Keratinocyte (primary cell): ENCODE data around the gene OPN5. TPM values are rescaled to one million over a fixed set of nuclear protein-coding genes. Genes with fewer than 3 reads are reported as not detected.

ENCODE experiments used
- DNase-seq: peaks from one replicate; pipeline ENCODE4 v3.0.0-alpha.2; 2011; ENCODE audit warnings: low read depth, missing footprints, low spot score
- FAIRE-seq: peaks from 2 replicates; lab custom pipeline; 2011; peaks lifted over from hg19 to GRCh38; lab: Jason Lieb, UNC
- H2AFZ ChIP-seq: 2 replicates; pipeline ENCODE4 v1.6.0; 2012; ENCODE audit warnings: low read length, control low read depth, inconsistent platforms; ENCODE audit not compliant: control insufficient read depth
- H3K27ac ChIP-seq: 2 replicates; pipeline ENCODE4 v1.5.1; 2011; ENCODE audit warnings: low read length; ENCODE audit not compliant: control insufficient read depth, insufficient read depth
- H3K27me3 ChIP-seq: 3 replicates; pipeline ENCODE4 v1.6.0; 2011; ENCODE audit warnings: low read length; ENCODE audit not compliant: control insufficient read depth, insufficient read depth; ENCODE audit errors: extremely low read depth
- H3K36me3 ChIP-seq, 2 experiments: 2 replicates in 1 of 2; 3 replicates in 1 of 2; pipeline ENCODE4 v1.5.1; 2011; ENCODE audit warnings: low read length in 2 of 2, mild to moderate bottlenecking in 1 of 2; ENCODE audit not compliant: control insufficient read depth in 2 of 2, insufficient read depth in 2 of 2; ENCODE audit errors: extremely low read depth in 1 of 2
- H3K4me1 ChIP-seq: 3 replicates; pipeline ENCODE4 v1.5.1; 2011; ENCODE audit warnings: low read length; ENCODE audit not compliant: control insufficient read depth, insufficient read depth; ENCODE audit errors: extremely low read depth
- H3K4me2 ChIP-seq: 3 replicates; pipeline ENCODE4 v1.6.0; 2011; ENCODE audit warnings: low read depth, low read length; ENCODE audit not compliant: control insufficient read depth, insufficient read depth; ENCODE audit errors: extremely low read depth
- H3K4me3 ChIP-seq, 3 experiments: fragments of 200-600 bp in 1 of 3; sonication (generic) in 1 of 3; 2 replicates in 2 of 3; 3 replicates in 1 of 3; pipeline ENCODE4 v1.5.1; 2011 to 2016; ENCODE audit warnings: low read length in 3 of 3, mild to moderate bottlenecking in 3 of 3, control low read depth in 2 of 3, inconsistent platforms in 1 of 3, low read depth in 1 of 3, mixed read lengths in 1 of 3, mixed run types in 1 of 3, moderate library complexity in 1 of 3; ENCODE audit not compliant: control insufficient read depth in 2 of 3, insufficient read depth in 2 of 3; ENCODE audit errors: extremely low read depth in 1 of 3
- H3K79me2 ChIP-seq: 2 replicates; pipeline ENCODE4 v1.6.0; 2012; ENCODE audit warnings: low read length; ENCODE audit not compliant: control insufficient read depth, insufficient read depth
- H3K9ac ChIP-seq: 3 replicates; pipeline ENCODE4 v1.6.0; 2011; ENCODE audit warnings: low read length; ENCODE audit not compliant: control insufficient read depth, insufficient read depth; ENCODE audit errors: extremely low read depth
- H3K9me1 ChIP-seq: 3 replicates; pipeline ENCODE4 v1.6.0; 2011; ENCODE audit warnings: low read length; ENCODE audit not compliant: control insufficient read depth, insufficient read depth; ENCODE audit errors: extremely low read depth
- H3K9me3 ChIP-seq: 2 replicates; pipeline ENCODE4 v1.5.1; 2012; ENCODE audit warnings: low read depth, low read length; ENCODE audit not compliant: control insufficient read depth
- H4K20me1 ChIP-seq: 3 replicates; pipeline ENCODE4 v1.6.0; 2011; ENCODE audit warnings: low read length; ENCODE audit not compliant: control insufficient read depth, insufficient read depth; ENCODE audit errors: extremely low read depth
- CTCF ChIP-seq, 3 experiments: IDR thresholded peaks in 1 of 3; conservative IDR thresholded peaks in 1 of 3; optimal IDR thresholded peaks in 1 of 3; 2 replicates in 2 of 3; 3 replicates in 1 of 3; pipeline versions ENCODE3 to v1.5.1; 2011; ENCODE audit warnings: low read length in 3 of 3, mild to moderate bottlenecking in 3 of 3, moderate library complexity in 2 of 3, control low read depth in 1 of 3, inconsistent platforms in 1 of 3; ENCODE audit not compliant: insufficient read depth in 2 of 3; ENCODE audit errors: extremely low read depth in 1 of 3
- EZH2 ChIP-seq: IDR thresholded peaks from one replicate; pipeline ENCODE4 v1.6.1; 2012; ENCODE audit warnings: inconsistent platforms, mild to moderate bottlenecking, low read length, moderate library complexity
- dilution Hi-C: fragments of 300-500 bp; cut with MboI; formaldehyde crosslinking; loops from one replicate; pipeline ENCODE4 v1.7.0; 2020; ENCODE audit warnings: low sequenced_read_pairs; ENCODE audit not compliant: extremely low pct_ligation_motif_present
- polyA plus RNA-seq, 5 experiments: library from polyadenylated mRNA; depleted of rRNA in 3 of 5; stranded (reverse) in 3 of 5; stranded (forward) in 1 of 5; unstranded in 1 of 5; fragments of >200 nt; gene quantifications; 1 replicate in 1 of 5; 2 replicates in 3 of 5; 3 replicates in 1 of 5; pipeline versions ENCODE4 v1.2.1 to v1.2.3, GENCODE V29; 2011 to 2012; ENCODE audit warnings: missing spikeins in 2 of 5, low read depth in 1 of 5, low replicate concordance in 1 of 5
- small RNA-seq, 3 experiments: library from RNA; depleted of rRNA; stranded (forward); fragments of <200 nt; gene quantifications; one replicate each; pipeline ENCODE3, GENCODE V24; 2012; ENCODE audit warnings: low read depth in 3 of 3, low replicate concordance in 1 of 3; ENCODE audit not compliant: insufficient read length in 3 of 3

Gene OPN5
- polyA plus RNA-seq, 1 donor (not counting 4 experiments of a cell fraction or from before 2014, with no cell fraction given): not detected

DNA sequence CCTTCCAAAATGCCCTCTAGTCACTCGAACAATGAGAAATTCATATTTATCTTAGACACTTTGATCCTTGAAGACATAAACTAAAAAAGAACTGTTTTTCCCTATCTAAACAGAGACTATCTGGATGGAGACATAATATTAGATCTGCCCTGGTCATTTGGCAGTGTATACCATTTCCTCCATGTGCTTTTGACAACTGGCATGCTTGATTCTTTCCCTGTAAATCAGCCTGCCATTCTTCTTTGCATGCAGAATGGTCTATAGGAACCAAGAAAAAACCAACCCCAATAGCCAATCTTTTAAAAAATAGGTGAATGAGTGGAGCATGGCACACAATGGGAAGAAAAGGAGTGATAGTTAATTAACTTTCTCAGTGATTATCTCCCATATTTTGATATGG lies 93.8 kb downstream of the OPN5 start:
- Histone ChIP-seq H3K4me3 (no peak overlapping the region), H3K9me3 (no peaks in the 10 kb centered on the region), H3K4me1 (no peaks in the 10 kb centered on the region), H2AFZ (no peak overlapping the region), H3K9ac (no peak overlapping the region), H3K4me2 (no peak overlapping the region), H4K20me1 (no peaks in the 10 kb centered on the region), H3K36me3 (no peaks in the 10 kb centered on the region), H3K9me1 (no peaks in the 10 kb centered on the region), H3K27ac (no peak overlapping the region), H3K27me3 (no peaks in the 10 kb centered on the region), H3K79me2 (no peaks in the 10 kb centered on the region)
- FAIRE-seq (no peak), DNase-seq (no peak)
- TF ChIP-seq CTCF (optimal IDR thresholded peaks at IDR 0.05 in 1 of 3, IDR thresholded peaks at IDR 0.05 in 1 of 3, conservative IDR thresholded peaks at IDR 0.05 in 1 of 3; ENCODE audit: extremely low read depth in 1 of 3, insufficient read depth in 2 of 3, low read length in 3 of 3) (no peak), EZH2 (no peak)
- dilution Hi-C loops: no loop called here

Small RNAs within 50 kb of the gene (small RNA-seq; reads per million reads assigned to genes)
- gene RNU1-105P: 0 reads per million in 3 experiments

Other genes starting within 250 kb of the OPN5 start
- 21.4 to 41.8 TPM (median 30.2 TPM) in 3 replicates for gene ADGRF4, start 83.5 kb upstream of the OPN5 start, polyA plus RNA-seq